Sigmoid colon (tissue), 4 donors: Measurements from ENCODE around the gene RETN.

Source experiments
- CTCF ChIP-seq, 4 experiments: fragments of 450-650 bp in 3 of 4; fragments of 200-600 bp in 1 of 4; IDR thresholded peaks; one replicate each; pipeline ENCODE4 v1.5.1; 2016 to 2019; ENCODE audit warnings: antibody characterized with exemption in 4 of 4, mild to moderate bottlenecking in 3 of 4, moderate library complexity in 2 of 4
- EP300 ChIP-seq, 4 donors: sonication (generic); formaldehyde crosslinking; IDR thresholded peaks; one replicate each; pipeline ENCODE4 v1.6.1; 2017; ENCODE audit warnings: antibody characterized with exemption in 4 of 4
- POLR2A ChIP-seq, 2 donors: fragments of 450-650 bp; IDR thresholded peaks; one replicate each; pipeline ENCODE4 v1.6.1; 2016; ENCODE audit warnings: antibody characterized with exemption in 2 of 2, mild to moderate bottlenecking in 2 of 2, moderate library complexity in 2 of 2
- POLR2AphosphoS5 ChIP-seq, 4 donors: sonication (generic); formaldehyde crosslinking; IDR thresholded peaks; one replicate each; pipeline ENCODE4 v1.6.1; 2017; ENCODE audit warnings: antibody characterized with exemption in 4 of 4

DNA sequence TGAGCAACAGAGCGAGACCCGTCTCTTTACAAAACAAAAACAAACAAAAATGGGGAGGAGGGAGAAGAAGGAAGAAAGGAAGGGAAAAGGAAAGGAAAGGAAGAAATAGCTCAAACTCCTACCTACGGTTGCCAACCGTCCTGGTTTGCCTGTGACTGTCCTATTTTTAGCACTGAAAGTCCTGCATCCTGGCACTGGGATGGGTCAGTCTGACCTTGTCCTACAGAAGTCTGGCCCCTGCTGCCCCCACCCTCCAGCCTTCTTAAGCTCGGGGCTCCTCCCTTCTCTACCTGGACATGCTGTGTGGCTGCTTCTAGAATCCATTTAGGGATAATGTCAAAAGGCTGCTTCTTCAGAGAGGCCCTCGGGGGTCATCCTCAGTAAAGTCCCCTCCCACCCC is 33.2 kb upstream of the RETN start:
- TF ChIP-seq CTCF (IDR thresholded peaks at IDR 0.05): no peak
- no peak for TF ChIP-seq POLR2A (IDR thresholded peaks at IDR 0.05)
- TF ChIP-seq EP300 (IDR thresholded peaks at IDR 0.05): no peak
- no peak for TF ChIP-seq POLR2AphosphoS5 (IDR thresholded peaks at IDR 0.05)
